ENCODE data around the gene PAQR7. TPM values are rescaled to one million over a fixed set of nuclear protein-coding genes. Genes with fewer than 3 reads are reported as not detected.

Gene PAQR7
- total RNA-seq, 1 donor from 2014 or later = 15.1 TPM

GRCh38 chr1:25820247-25821111 lies 55.0 kb downstream of the PAQR7 start:
- Histone ChIP-seq H3K36me3 (ENCODE audit: insufficient read depth, low read length) (peaks cover under 1% of the 10 kb centered on the region), H3K9ac (ENCODE audit: low read length) (peak overlapping the region; percentile 94), H3K4me2 (ENCODE audit: low read length) (peak overlapping the region; percentile 90), H2AFZ (ENCODE audit: low read depth, low read length) (peak overlapping the region; percentile 95), H4K20me1 (ENCODE audit: insufficient read depth, low read length) (peaks cover 36% of the 10 kb centered on the region), H3K27ac (ENCODE audit: low read depth, low read length) (peak overlapping the region; percentile 89), H3K79me2 (ENCODE audit: insufficient read depth, low read length) (peaks cover 52% of the 10 kb centered on the region), H3K4me1 (ENCODE audit: insufficient read depth, low read length) (peaks cover 22% of the 10 kb centered on the region), H3K4me3 (ENCODE audit: insufficient read depth, low read depth, low read length) (peak overlapping the region; percentile 80), H3K9me3 (ENCODE audit: insufficient read depth, low read depth, low read length) (no peaks in the 10 kb centered on the region), H3K27me3 (ENCODE audit: insufficient read depth, low read length) (no peaks in the 10 kb centered on the region)
- TF ChIP-seq CTCF (IDR thresholded peaks at IDR 0.05; ENCODE audit: insufficient read depth, low read depth, low read length) (no peak), EZH2 (IDR thresholded peaks at IDR 0.05; ENCODE audit: insufficient read depth, low read length) (no peak)
- no peak for FAIRE-seq
- peaks cover 24% of the 10 kb centered on the region for H3K4me1 Mint-ChIP-seq (ENCODE audit: low read depth, unreplicated experiment)
- H3K27me3 Mint-ChIP-seq (ENCODE audit: low read depth, unreplicated experiment) = no peaks in the 10 kb centered on the region
- no peaks in the 10 kb centered on the region for H3K9me3 Mint-ChIP-seq (ENCODE audit: unreplicated experiment)
- peak overlapping the region; percentile 94 for H3K27ac Mint-ChIP-seq (ENCODE audit: unreplicated experiment)
- H3K4me3 Mint-ChIP-seq (ENCODE audit: unreplicated experiment) = peak overlapping the region; percentile 99
- peaks cover 3% of the 10 kb centered on the region for H3K36me3 Mint-ChIP-seq (ENCODE audit: low read depth, unreplicated experiment)
- DNase-seq (ENCODE audit: low read depth) = peak; percentile 48

GRCh38 chr1:25819491-25820246 lies 55.8 kb downstream of the PAQR7 start, which contains the start of gene MTFR1L:
Gene MTFR1L (plus strand): TSS chr1:25819954. CDS start chr1:25823105, 3,151 bp downstream.
- no peaks in the 10 kb centered on the region for H3K36me3 ChIP-seq (ENCODE audit: insufficient read depth, low read length)
- Mint-ChIP-seq H3K27ac (ENCODE audit: unreplicated experiment) (peak within 1 kb of the TSS; percentile 96), H3K27me3 (ENCODE audit: low read depth, unreplicated experiment) (no peaks in the 10 kb centered on the region), H3K9me3 (ENCODE audit: unreplicated experiment) (no peaks in the 10 kb centered on the region), H3K36me3 (ENCODE audit: low read depth, unreplicated experiment) (peaks cover 5% of the 10 kb centered on the region), H3K4me3 (ENCODE audit: unreplicated experiment) (peak within 1 kb of the TSS; percentile 99), H3K4me1 (ENCODE audit: low read depth, unreplicated experiment) (peaks cover 24% of the 10 kb centered on the region)
- peaks cover 46% of the 10 kb centered on the region for H3K79me2 ChIP-seq (ENCODE audit: insufficient read depth, low read length)
- FAIRE-seq (no peak), DNase-seq (ENCODE audit: low read depth) (peak; percentile 57)
- H3K4me1 ChIP-seq (ENCODE audit: insufficient read depth, low read length) = peaks cover 22% of the 10 kb centered on the region
- peak within 1 kb of the TSS; percentile 94 for H3K9ac ChIP-seq (ENCODE audit: low read length)
- TF ChIP-seq CTCF (IDR thresholded peaks at IDR 0.05; ENCODE audit: insufficient read depth, low read depth, low read length) (no peak), EZH2 (IDR thresholded peaks at IDR 0.05; ENCODE audit: insufficient read depth, low read length) (no peak)
- peaks cover 36% of the 10 kb centered on the region for H4K20me1 ChIP-seq (ENCODE audit: insufficient read depth, low read length)
- H2AFZ ChIP-seq (ENCODE audit: low read depth, low read length) = peak within 1 kb of the TSS; percentile 95
- no peaks in the 10 kb centered on the region for H3K27me3 ChIP-seq (ENCODE audit: insufficient read depth, low read length)
- peak within 1 kb of the TSS; percentile 90 for H3K4me2 ChIP-seq (ENCODE audit: low read length)
- H3K9me3 ChIP-seq (ENCODE audit: insufficient read depth, low read depth, low read length) = no peaks in the 10 kb centered on the region
- peak within 1 kb of the TSS; percentile 80 for H3K4me3 ChIP-seq (ENCODE audit: insufficient read depth, low read depth, low read length)
- peak within 1 kb of the TSS; percentile 89 for H3K27ac ChIP-seq (ENCODE audit: low read depth, low read length)

All from astrocyte (in vitro differentiated cells and primary cell).